ENCODE data around the gene NDUFV3.
"Not testable (repeated sequence)": the region's sequence is repeated elsewhere in the genome, so short reads cannot be mapped to it uniquely, and the experiment has no call there.

Gene NDUFV3

GRCh38 chr21:42956824-42957630, 63.9 kb downstream of the NDUFV3 start:
- DNase-seq (ENCODE audit: insufficient read length, low spot score) (no peak), FAIRE-seq (no peak)
- TF ChIP-seq CTCF (IDR thresholded peaks at IDR 0.05; ENCODE audit: insufficient read depth, missing control alignments): no peak

GRCh38 chr21:42958122-42958521, 65.0 kb downstream of the NDUFV3 start:
- DNase-seq (ENCODE audit: insufficient read length, low spot score); FAIRE-seq: not testable (repeated sequence)

- DNase-seq (ENCODE audit: insufficient read length, low spot score) (no peak), FAIRE-seq (no peak)
- TF ChIP-seq CTCF (IDR thresholded peaks at IDR 0.05; ENCODE audit: insufficient read depth, missing control alignments): no peak
Measured at GRCh38 chr21:42959728-42960127, 66.6 kb downstream of the NDUFV3 start.

GRCh38 chr21:42962380-42963007, 69.4 kb downstream of the NDUFV3 start:
- no peak for FAIRE-seq
- no peak for TF ChIP-seq CTCF (IDR thresholded peaks at IDR 0.05; ENCODE audit: insufficient read depth, missing control alignments)
- DNase-seq (ENCODE audit: insufficient read length, low spot score): no peak

Data from D721Med (cell line).